ENCODE results near the gene KTN1.

GRCh38 chr14:55614304-55614703 is 34.3 kb downstream of the KTN1 start:
- TF ChIP-seq EZH2phosphoT487 (IDR thresholded peaks at IDR 0.05; ENCODE audit: insufficient read depth, low read depth) = no peak
- TF ChIP-seq EZH2 (IDR thresholded peaks at IDR 0.05; ENCODE audit: insufficient read depth, poor library complexity, severe bottlenecking) = no peak

Measured in GM23248 (cell line).